ENCODE results near the gene DOCK8. TPM values are rescaled to one million over a fixed set of nuclear protein-coding genes. Genes with fewer than 3 reads are reported as not detected.

The DOCK8 gene
- total RNA-seq, 1 donor from 2014 or later = 8.3 TPM

- no peaks in the 10 kb centered on the region for H3K36me3 Mint-ChIP-seq (ENCODE audit: low read depth, unreplicated experiment)
- TF ChIP-seq CTCF (IDR thresholded peaks at IDR 0.05; ENCODE audit: unreplicated experiment) = no peak
- H3K27me3 Mint-ChIP-seq (ENCODE audit: unreplicated experiment) = no peaks in the 10 kb centered on the region
- H3K4me3 Mint-ChIP-seq (ENCODE audit: unreplicated experiment) = no peak overlapping the region
- DNase-seq (ENCODE audit: low spot score) = no peak
- H3K9me3 Mint-ChIP-seq (ENCODE audit: unreplicated experiment) = no peaks in the 10 kb centered on the region
- H3K4me1 Mint-ChIP-seq (ENCODE audit: unreplicated experiment) = peaks cover 2% of the 10 kb centered on the region
- H3K27ac Mint-ChIP-seq (ENCODE audit: unreplicated experiment) = no peak overlapping the region
Observed at GRCh38 chr9:324971-325370, 110.3 kb downstream of the DOCK8 start.

- DNase-seq (ENCODE audit: low spot score) = no peak
- no peaks in the 10 kb centered on the region for H3K36me3 Mint-ChIP-seq (ENCODE audit: low read depth, unreplicated experiment)
- H3K4me1 Mint-ChIP-seq (ENCODE audit: unreplicated experiment) = peaks cover 2% of the 10 kb centered on the region
- no peak for TF ChIP-seq CTCF (IDR thresholded peaks at IDR 0.05; ENCODE audit: unreplicated experiment)
- no peak overlapping the region for H3K27ac Mint-ChIP-seq (ENCODE audit: unreplicated experiment)
- H3K9me3 Mint-ChIP-seq (ENCODE audit: unreplicated experiment) = no peaks in the 10 kb centered on the region
- no peak overlapping the region for H3K4me3 Mint-ChIP-seq (ENCODE audit: unreplicated experiment)
- H3K27me3 Mint-ChIP-seq (ENCODE audit: unreplicated experiment) = no peaks in the 10 kb centered on the region
Observed at GRCh38 chr9:326667-327066, 112.0 kb downstream of the DOCK8 start.

- Mint-ChIP-seq H3K4me3 (ENCODE audit: unreplicated experiment) (no peak overlapping the region), H3K4me1 (ENCODE audit: unreplicated experiment) (peaks cover 2% of the 10 kb centered on the region), H3K9me3 (ENCODE audit: unreplicated experiment) (no peaks in the 10 kb centered on the region), H3K36me3 (ENCODE audit: low read depth, unreplicated experiment) (no peaks in the 10 kb centered on the region), H3K27me3 (ENCODE audit: unreplicated experiment) (no peaks in the 10 kb centered on the region), H3K27ac (ENCODE audit: unreplicated experiment) (no peak overlapping the region)
- no peak for TF ChIP-seq CTCF (IDR thresholded peaks at IDR 0.05; ENCODE audit: unreplicated experiment)
- no peak for DNase-seq (ENCODE audit: low spot score)
Observed at GRCh38 chr9:328453-328852, 113.8 kb downstream of the DOCK8 start.

- DNase-seq (ENCODE audit: low spot score) = no peak
- peaks cover 2% of the 10 kb centered on the region for H3K4me1 Mint-ChIP-seq (ENCODE audit: unreplicated experiment)
- H3K27me3 Mint-ChIP-seq (ENCODE audit: unreplicated experiment) = no peaks in the 10 kb centered on the region
- no peaks in the 10 kb centered on the region for H3K9me3 Mint-ChIP-seq (ENCODE audit: unreplicated experiment)
- no peak overlapping the region for H3K4me3 Mint-ChIP-seq (ENCODE audit: unreplicated experiment)
- no peak for TF ChIP-seq CTCF (IDR thresholded peaks at IDR 0.05; ENCODE audit: unreplicated experiment)
- no peaks in the 10 kb centered on the region for H3K36me3 Mint-ChIP-seq (ENCODE audit: low read depth, unreplicated experiment)
- no peak overlapping the region for H3K27ac Mint-ChIP-seq (ENCODE audit: unreplicated experiment)
Observed at GRCh38 chr9:331197-331596, 116.5 kb downstream of the DOCK8 start.

GRCh38 chr9:335373-335772 is 120.7 kb downstream of the DOCK8 start:
- Mint-ChIP-seq H3K4me1 (ENCODE audit: unreplicated experiment) (no peaks in the 10 kb centered on the region), H3K27me3 (ENCODE audit: unreplicated experiment) (no peaks in the 10 kb centered on the region), H3K27ac (ENCODE audit: unreplicated experiment) (no peak overlapping the region), H3K4me3 (ENCODE audit: unreplicated experiment) (no peak overlapping the region), H3K36me3 (ENCODE audit: low read depth, unreplicated experiment) (no peaks in the 10 kb centered on the region), H3K9me3 (ENCODE audit: unreplicated experiment) (no peaks in the 10 kb centered on the region)
- DNase-seq (ENCODE audit: low spot score) = no peak
- no peak for TF ChIP-seq CTCF (IDR thresholded peaks at IDR 0.05; ENCODE audit: unreplicated experiment)

Data from endothelial cell (in vitro differentiated cells).